ENCODE results near the gene ABTB1.
"Not testable (repeated sequence)": the region's sequence is repeated elsewhere in the genome, so short reads cannot be mapped to it uniquely, and the experiment has no call there.

ABTB1 gene

GRCh38 chr3:127651516-127652172 is 21.1 kb upstream of the ABTB1 start:
- DNase-seq: no peak

GRCh38 chr3:127652246-127652995 is 20.3 kb upstream of the ABTB1 start:
- peak; percentile 60 for DNase-seq

GRCh38 chr3:127654374-127654773 is 18.4 kb upstream of the ABTB1 start:
- no peak for DNase-seq

DNA sequence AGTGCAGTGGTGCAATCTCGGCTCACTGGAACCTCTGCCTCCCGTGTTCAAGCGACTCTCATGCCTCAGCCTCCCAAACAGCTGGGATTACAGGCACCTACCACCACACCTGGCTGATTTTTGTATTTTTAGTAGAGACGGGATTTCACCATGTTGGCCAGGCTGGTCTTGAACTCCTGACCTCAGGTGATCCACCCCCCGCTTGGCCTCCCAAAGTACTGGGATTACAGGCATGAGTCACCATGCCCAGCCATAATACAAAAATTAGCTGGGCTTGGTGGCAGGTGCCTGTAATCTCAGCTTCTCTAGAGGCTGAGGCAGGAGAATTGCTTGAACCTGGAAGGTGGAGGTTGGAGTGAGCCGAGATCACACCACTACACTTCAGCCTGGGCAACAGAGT is 17.8 kb upstream of the ABTB1 start:
- not testable (repeated sequence) for DNase-seq

DNA sequence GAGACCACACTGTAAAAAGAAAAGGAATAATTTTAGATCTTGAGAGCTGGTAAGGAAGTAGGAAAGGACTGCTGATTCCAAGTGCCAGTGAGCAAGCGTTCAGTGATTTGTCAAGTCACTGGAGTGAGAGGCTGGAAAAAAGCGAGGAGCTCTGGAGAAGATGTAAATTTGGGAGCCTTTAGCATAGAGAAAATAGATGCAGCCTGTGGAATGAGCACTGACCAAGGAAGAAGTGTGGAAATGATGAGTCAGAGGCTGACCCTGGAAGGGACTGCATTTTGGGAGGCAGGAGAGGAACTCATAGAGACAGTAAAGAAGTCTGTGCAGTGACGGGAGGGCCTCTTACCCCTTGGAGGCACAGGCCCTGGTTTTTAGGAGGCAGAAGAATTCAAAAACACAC is 17.1 kb upstream of the ABTB1 start:
- DNase-seq: no peak

DNA sequence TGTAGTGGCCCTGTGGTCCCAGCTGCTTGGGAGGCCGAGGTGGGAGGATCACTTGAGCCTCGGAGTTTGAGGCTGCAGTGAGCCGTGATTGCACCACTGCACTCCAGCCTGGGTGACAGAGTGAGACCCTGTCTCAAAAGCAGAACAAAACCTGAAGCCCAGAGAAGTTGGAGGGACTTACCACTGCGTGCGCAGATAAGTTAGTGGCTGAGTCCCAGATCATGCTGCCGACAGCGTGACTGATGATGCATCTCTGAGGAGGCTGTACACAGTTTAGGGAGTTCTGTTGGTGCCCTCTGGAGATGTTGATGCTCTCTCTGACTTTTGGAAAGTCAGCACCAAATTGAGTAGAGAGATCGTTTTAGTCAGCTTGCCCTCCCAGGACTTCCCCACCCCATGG is 15.8 kb upstream of the ABTB1 start:
- no peak for DNase-seq

DNA sequence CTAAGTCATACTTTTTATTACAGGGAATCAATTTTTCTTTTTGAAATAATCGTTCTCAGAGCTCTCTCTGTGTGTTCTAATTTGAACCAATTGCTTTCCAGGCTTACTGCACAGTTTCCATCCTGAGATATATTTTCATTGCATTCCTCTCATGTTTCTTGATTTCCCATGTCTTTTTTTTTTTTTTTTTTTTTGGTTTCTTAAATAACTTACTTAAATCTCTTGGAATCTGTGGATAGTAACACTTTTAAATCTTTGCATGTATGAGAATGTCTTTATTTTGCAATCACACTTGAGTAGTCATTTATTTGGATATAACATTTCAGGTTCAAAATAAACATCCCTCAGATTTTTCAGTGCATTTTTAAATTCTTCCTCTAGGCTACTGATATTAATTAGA is 14.5 kb upstream of the ABTB1 start:
- no peak for DNase-seq

- DNase-seq: no peak
Measured at GRCh38 chr3:127660621-127661251, 12.0 kb upstream of the ABTB1 start.

DNA sequence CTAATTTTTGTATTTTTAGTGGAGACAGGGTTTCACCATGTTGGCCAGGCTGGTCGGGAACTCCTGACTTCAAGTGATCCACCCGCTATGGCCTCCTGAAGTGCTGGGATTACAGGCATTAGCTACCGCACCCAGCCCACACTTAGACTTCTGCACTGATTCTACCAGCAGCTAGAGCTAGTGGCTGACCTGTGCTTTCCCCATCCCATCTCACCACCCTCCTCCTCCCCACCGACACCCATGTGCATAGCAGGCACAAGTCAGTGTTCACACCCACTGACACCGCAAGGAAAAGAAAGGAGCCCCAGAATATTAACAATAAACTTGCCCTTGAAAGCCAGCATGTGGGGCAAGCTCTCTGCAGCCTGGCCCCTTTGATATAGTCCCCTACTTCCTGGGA is 11.2 kb upstream of the ABTB1 start:
- DNase-seq: no peak

DNA sequence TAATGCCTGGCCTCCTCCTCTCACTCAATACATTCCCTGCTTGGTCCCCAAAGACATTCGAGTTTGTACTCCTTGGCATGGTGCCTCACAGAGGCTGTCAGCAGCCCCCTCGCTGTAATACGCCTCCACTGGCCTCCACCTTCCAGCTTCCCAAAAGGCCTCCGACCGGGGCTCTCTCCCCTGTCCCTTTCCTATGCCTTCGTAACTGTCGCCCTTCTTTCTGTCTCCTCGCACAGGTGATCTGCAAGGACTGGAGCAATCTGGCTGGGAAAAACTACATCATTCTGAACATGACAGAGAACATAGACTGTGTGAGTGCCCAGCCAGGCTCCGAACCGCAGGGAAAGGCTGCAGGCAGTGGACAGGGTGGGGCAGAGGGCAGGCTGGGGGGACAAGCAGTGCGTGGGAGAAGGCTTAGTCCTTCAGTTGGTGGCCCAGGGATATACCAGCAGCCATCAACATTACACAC is 10.7 kb upstream of the ABTB1 start:
- DNase-seq: no peak

GRCh38 chr3:127663151-127663550 is 9.6 kb upstream of the ABTB1 start:
- no peak for DNase-seq

GRCh38 chr3:127665165-127665564 is 7.6 kb upstream of the ABTB1 start:
- no peak for DNase-seq

DNA sequence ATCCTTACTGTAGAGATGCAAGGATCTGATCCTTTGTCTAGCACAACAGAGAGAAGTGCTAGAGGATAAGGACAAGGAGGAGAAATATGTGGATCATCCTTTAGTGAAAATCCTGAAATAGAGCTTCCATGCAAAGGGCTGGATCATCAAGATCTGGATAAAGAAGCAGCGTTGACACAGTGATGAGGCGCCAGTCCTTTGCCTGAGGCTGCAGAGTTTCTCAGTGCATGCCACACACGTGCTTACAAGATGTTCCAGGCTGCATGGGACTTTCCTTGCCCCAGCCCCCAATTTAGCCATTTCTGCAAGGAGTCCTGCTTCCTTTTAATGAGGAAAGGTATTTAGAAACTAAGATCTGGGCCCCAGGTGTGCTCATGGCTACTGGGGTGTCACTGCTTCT is 7.2 kb upstream of the ABTB1 start:
- DNase-seq: no peak

- no peak for DNase-seq
Measured at GRCh38 chr3:127666676-127667075, 6.1 kb upstream of the ABTB1 start.

DNA sequence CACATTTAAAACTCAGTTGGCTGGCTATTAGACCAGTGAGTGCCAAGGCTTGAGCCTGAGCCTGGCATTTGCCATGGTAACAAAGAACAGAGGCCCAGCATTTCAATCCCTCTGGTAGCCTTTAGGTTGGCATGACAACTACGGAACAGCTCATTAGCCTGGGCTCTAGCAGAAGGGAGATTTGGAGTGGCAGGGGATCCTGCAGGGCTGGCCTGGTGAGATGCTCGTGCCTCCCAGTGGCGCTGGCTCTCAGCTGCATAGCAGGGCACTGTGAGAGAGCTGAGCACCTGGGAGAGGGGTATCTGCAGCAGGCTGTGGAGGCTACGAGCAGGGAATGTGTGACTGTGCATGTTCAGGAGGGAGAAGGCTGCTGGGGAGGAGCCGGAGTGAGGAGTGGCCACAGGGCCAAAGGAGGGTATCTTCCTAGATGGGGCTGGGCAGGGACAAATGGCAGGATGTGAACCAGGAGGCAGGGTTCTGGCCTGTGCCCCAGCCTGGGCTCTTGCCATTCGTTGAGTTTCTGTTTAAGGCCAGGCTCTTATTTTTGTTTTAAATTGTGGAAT is 5.6 kb upstream of the ABTB1 start:
- DNase-seq: no peak

DNA sequence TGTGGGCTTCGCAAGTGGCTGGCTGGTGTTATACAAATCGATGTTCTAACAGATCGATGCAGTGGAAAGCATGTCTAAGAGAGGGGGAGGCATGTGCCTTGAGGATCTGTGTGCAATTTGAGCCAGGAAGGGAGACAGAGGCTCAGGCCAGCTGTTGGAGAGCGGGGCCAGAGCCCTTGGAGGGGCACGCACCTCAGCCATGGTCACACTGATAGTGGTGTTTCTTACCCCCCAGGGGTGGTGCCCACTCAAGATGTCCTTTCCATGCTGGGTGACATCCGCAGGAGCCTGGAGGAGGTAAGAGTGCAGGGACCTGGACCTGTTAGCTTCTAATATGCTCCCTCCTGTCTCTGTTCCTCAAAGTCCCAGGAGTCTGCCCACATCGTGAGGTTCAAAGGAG is 3.8 kb upstream of the ABTB1 start:
- DNase-seq: no peak

DNA sequence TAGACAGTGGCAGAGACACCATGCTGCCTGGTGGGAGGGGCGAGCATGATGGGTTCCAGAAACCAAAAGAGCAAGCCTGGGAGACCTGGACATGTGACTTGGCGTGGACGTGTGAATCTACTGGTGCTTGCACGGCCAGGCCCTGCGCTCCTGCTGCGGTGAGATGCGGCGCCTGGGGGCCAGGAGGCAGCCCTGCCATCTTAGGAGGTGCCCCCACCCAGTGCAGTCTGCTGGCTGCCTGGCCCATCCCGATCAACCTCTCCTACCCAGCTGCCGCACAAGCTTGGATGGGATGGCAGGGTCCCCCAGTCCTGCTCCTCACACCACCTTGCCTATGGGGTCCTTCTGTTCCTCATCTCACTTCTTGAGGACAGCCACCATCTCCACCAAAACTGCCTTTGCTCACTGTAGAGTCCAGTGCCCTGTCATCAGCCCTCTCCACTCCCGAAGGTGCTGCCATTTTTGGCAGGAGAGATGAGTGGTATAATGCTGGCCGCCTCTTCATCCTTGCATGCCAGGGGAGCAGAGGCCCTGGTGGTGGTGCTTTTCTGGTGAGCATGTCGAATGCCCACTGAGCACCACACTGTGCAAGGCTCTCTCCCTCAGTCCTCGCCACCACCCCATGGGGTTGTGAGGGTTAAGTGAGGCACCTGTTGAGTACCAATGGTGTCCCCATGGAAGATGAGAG is 3.1 kb upstream of the ABTB1 start:
- no peak for DNase-seq

DNA sequence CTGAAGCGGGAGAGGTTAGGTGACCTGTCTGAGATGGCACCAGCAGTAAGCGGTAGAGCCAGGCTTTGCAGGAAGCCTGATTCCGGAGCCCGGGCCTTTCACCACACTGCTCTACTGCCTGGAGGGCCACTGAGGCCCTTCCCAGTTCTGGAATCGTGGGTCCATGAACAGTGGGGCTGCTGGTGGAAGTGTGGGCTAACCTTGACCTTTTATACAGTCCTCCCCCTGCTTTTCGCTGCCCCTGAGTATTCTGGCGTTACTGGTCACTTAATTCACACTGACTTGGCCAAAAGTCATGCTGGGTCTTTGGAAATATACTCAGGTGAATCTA is 2.6 kb upstream of the ABTB1 start:
- no peak for DNase-seq

DNA sequence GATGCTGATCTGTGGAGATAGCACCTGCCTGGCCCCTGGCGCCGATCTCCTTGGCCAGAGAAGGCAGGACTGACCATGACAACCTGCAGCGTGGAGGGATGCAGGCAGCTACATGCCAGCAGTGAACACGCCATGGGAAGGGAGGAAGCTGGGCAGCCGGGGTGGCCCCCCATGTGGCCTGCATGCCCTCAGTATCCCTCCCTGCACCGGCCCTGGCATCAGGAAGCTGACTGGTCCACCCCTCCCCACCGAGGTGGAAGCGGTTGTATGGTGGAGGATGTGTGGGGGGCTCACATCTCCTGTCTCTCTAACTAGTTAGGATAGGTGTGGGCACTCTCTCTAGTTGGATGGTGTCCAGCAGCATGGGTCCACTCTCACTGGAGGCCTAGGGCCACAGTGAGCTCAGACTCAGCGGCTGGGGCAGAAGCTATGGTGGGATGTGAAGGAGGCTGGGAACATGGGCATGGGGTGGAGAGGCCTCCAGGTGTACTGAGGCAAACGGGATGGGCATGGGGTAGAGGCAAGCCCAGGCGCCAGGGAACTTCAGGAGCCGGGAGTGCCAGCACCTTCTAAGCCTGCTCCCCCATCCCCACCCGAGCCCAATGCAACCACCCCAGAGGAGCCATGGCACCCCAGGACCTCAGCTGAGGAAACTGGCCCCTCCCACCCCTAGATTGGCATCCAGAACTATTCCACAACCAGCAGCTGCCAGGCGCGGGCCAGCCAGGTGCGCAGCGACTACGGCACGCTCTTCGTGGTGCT is 1.8 kb upstream of the ABTB1 start:
- DNase-seq: no peak

DNA sequence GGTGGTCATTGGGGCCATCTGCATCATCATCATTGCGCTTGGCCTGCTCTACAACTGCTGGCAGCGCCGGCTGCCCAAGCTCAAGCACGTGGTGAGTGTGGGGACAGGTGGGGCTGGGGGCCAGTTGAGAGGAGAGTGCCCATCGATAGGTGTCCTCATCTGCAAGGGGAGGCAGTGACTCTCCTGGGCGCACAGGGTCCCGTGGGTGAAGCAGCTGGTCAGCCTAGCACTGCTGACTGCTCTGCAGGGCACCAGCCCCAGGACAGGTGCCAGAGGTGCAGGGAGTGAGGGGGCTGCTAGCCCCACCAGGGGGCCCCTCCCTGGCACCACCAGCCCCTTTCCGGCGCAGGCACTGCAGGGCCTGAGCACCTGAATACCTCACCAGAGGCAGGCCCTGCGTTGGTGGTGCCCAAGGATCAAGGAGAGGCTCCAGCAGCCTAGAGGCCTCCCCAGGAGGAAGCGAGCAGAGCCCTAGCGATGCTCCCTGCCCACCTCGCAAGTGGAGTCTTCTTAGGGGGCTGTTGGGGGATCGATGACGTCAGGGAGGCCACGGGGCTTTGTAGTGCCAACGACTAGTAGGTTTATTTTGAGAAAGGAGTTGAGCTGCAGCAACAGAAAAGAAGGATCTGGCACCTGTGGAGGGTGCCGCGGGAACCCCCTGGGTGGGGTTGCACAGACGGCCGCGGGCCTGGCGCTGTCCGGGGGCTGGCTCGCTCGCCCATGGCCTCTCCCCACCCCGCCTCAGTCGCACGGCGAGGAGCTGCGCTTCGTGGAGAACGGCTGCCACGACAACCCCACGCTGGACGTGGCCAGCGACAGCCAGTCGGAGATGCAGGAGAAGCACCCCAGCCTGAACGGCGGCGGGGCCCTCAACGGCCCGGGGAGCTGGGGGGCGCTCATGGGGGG is 976 bp upstream of the ABTB1 start:
- DNase-seq: no peak
